Stimulated activated CD4-positive, alpha-beta T cell treated with anti-CD3 and anti-CD28 coated beads, Interleukin-15, amount 100 ng/mL, for 48 hours (primary cell): ENCODE data around the gene SERPINI1.
"Not testable (repeated sequence)": the region's sequence is repeated elsewhere in the genome, so short reads cannot be mapped to it uniquely, and the experiment has no call there.

ENCODE experiments used
- DNase-seq, 2 donors: peaks; one replicate each; pipeline ENCODE4 v3.0.0-alpha.2; 2020; ENCODE audit warnings: low read depth in 2 of 2

The SERPINI1 gene

GRCh38 chr3:167787440-167787839 is 51.9 kb downstream of the SERPINI1 start:
- DNase-seq, result no peak

- DNase-seq, result no peak
These were observed 62.9 kb downstream of the SERPINI1 start for GRCh38 chr3:167798443-167798842.

GRCh38 chr3:167808910-167809309 is 73.4 kb downstream of the SERPINI1 start:
- DNase-seq, result no peak

GRCh38 chr3:167810236-167810635 is 74.7 kb downstream of the SERPINI1 start:
- DNase-seq, result no peak

- no peak for DNase-seq
These were observed 75.5 kb downstream of the SERPINI1 start for GRCh38 chr3:167811031-167811430.

GRCh38 chr3:167813169-167814123 is 77.9 kb downstream of the SERPINI1 start:
- DNase-seq, result no peak

- DNase-seq, result no peak
These were observed 79.0 kb downstream of the SERPINI1 start for GRCh38 chr3:167814441-167814951.

GRCh38 chr3:167816953-167817352 is 81.4 kb downstream of the SERPINI1 start:
- no peak for DNase-seq

- DNase-seq, result no peak
These were observed 84.8 kb downstream of the SERPINI1 start for GRCh38 chr3:167820102-167820865.

- DNase-seq, result no peak
These were observed 85.8 kb downstream of the SERPINI1 start for GRCh38 chr3:167821248-167821805.

GRCh38 chr3:167823738-167824137 is 88.2 kb downstream of the SERPINI1 start:
- DNase-seq, result no peak

GRCh38 chr3:167827588-167827987 is 92.1 kb downstream of the SERPINI1 start:
- not testable (repeated sequence) for DNase-seq

GRCh38 chr3:167829071-167829470 is 93.5 kb downstream of the SERPINI1 start:
- DNase-seq, result no peak

GRCh38 chr3:167830007-167830406 is 94.5 kb downstream of the SERPINI1 start:
- no peak for DNase-seq

- no peak for DNase-seq
These were observed 99.8 kb downstream of the SERPINI1 start for GRCh38 chr3:167835359-167835758.

- DNase-seq, result no peak
These were observed 100.4 kb downstream of the SERPINI1 start for GRCh38 chr3:167835953-167836352.

- DNase-seq, result no peak
These were observed 101.9 kb downstream of the SERPINI1 start for GRCh38 chr3:167837466-167837865.

- no peak for DNase-seq
These were observed 104.1 kb downstream of the SERPINI1 start for GRCh38 chr3:167839460-167840134.

GRCh38 chr3:167840247-167840646 is 104.7 kb downstream of the SERPINI1 start:
- DNase-seq, result no peak

GRCh38 chr3:167843481-167843880 is 108.0 kb downstream of the SERPINI1 start:
- no peak for DNase-seq

- no peak for DNase-seq
These were observed 108.4 kb downstream of the SERPINI1 start for GRCh38 chr3:167843886-167844285.

- no peak for DNase-seq
These were observed 109.0 kb downstream of the SERPINI1 start for GRCh38 chr3:167844528-167844927.
